ENCODE measurements around the gene RUNX3.

GRCh38 chr1:24861821-24862727 is 68.0 kb downstream of the RUNX3 start:
- no peak for TF ChIP-seq CTCF (IDR thresholded peaks at IDR 0.05; ENCODE audit: low read depth, low read length, poor library complexity, severe bottlenecking)
- no peak for TF ChIP-seq EZH2phosphoT487 (IDR thresholded peaks at IDR 0.05; ENCODE audit: borderline replicate concordance, low read length)
